ENCODE data around the gene CHMP6.

Gene CHMP6

GRCh38 chr17:80967404-80967872 is 24.2 kb upstream of the CHMP6 start:
- H3K9me3 ChIP-seq (ENCODE audit: insufficient read depth, low read depth, low read length), result no peaks in the 10 kb centered on the region
- WGBS, result 96% methylated on average over 19 of the region's 19 CpGs
- H3K36me3 ChIP-seq (ENCODE audit: insufficient read depth, low read length), result peaks cover 2% of the 10 kb centered on the region; the same call in 1 of the 2 replicates
- no peak overlapping the region for H3K4me3 ChIP-seq (ENCODE audit: low read length)
- H3K27ac ChIP-seq (ENCODE audit: low read depth, low read length), result no peak overlapping the region
- no peaks in the 10 kb centered on the region for H3K27me3 ChIP-seq (ENCODE audit: insufficient read depth, low read length)
- H3K4me1 ChIP-seq (ENCODE audit: insufficient read depth, low read length), result no peaks in the 10 kb centered on the region
- no peak overlapping the region for H3K9ac ChIP-seq (ENCODE audit: low read depth, low read length)

GRCh38 chr17:80968602-80969029 is 23.0 kb upstream of the CHMP6 start:
- no peak overlapping the region for H3K9ac ChIP-seq (ENCODE audit: low read depth, low read length)
- H3K27me3 ChIP-seq (ENCODE audit: insufficient read depth, low read length), result no peaks in the 10 kb centered on the region
- no peak overlapping the region for H3K27ac ChIP-seq (ENCODE audit: low read depth, low read length)
- peaks cover 2% of the 10 kb centered on the region; the same call in 1 of the 2 replicates for H3K36me3 ChIP-seq (ENCODE audit: insufficient read depth, low read length)
- 91% methylated on average over 17 of the region's 17 CpGs for WGBS
- no peaks in the 10 kb centered on the region for H3K9me3 ChIP-seq (ENCODE audit: insufficient read depth, low read depth, low read length)
- no peaks in the 10 kb centered on the region for H3K4me1 ChIP-seq (ENCODE audit: insufficient read depth, low read length)
- no peak overlapping the region for H3K4me3 ChIP-seq (ENCODE audit: low read length)

GRCh38 chr17:80969030-80969673 is 22.5 kb upstream of the CHMP6 start:
- Histone ChIP-seq H3K27ac (ENCODE audit: low read depth, low read length) (no peak overlapping the region), H3K9ac (ENCODE audit: low read depth, low read length) (no peak overlapping the region), H3K36me3 (ENCODE audit: insufficient read depth, low read length) (peaks cover 2% of the 10 kb centered on the region; the same call in 1 of the 2 replicates), H3K4me3 (ENCODE audit: low read length) (no peak overlapping the region), H3K27me3 (ENCODE audit: insufficient read depth, low read length) (no peaks in the 10 kb centered on the region), H3K4me1 (ENCODE audit: insufficient read depth, low read length) (no peaks in the 10 kb centered on the region), H3K9me3 (ENCODE audit: insufficient read depth, low read depth, low read length) (no peaks in the 10 kb centered on the region)
- 92% methylated on average over 20 of the region's 20 CpGs for WGBS

- no peak overlapping the region for H3K4me3 ChIP-seq (ENCODE audit: low read length)
These were observed 22.0 kb upstream of the CHMP6 start for GRCh38 chr17:80969674-80970043.

GRCh38 chr17:80970044-80970761 is 21.4 kb upstream of the CHMP6 start:
- Histone ChIP-seq H3K9me3 (ENCODE audit: insufficient read depth, low read depth, low read length) (no peaks in the 10 kb centered on the region), H3K36me3 (ENCODE audit: insufficient read depth, low read length) (peaks cover 2% of the 10 kb centered on the region; the same call in 1 of the 2 replicates), H3K27me3 (ENCODE audit: insufficient read depth, low read length) (no peaks in the 10 kb centered on the region), H3K4me3 (ENCODE audit: low read length) (no peak overlapping the region), H3K4me1 (ENCODE audit: insufficient read depth, low read length) (no peaks in the 10 kb centered on the region), H3K27ac (ENCODE audit: low read depth, low read length) (no peak overlapping the region), H3K9ac (ENCODE audit: low read depth, low read length) (no peak overlapping the region)
- WGBS, result 76% methylated on average over 20 of the region's 20 CpGs

More at GRCh38 chr17:80969674-80970043, 22.0 kb upstream of the CHMP6 start:
- no peaks in the 10 kb centered on the region for H3K4me1 ChIP-seq (ENCODE audit: insufficient read depth, low read length)
- WGBS, result 92% methylated on average over 10 of the region's 10 CpGs
- no peaks in the 10 kb centered on the region for H3K27me3 ChIP-seq (ENCODE audit: insufficient read depth, low read length)
- no peaks in the 10 kb centered on the region for H3K9me3 ChIP-seq (ENCODE audit: insufficient read depth, low read depth, low read length)
- no peak overlapping the region for H3K27ac ChIP-seq (ENCODE audit: low read depth, low read length)
- H3K36me3 ChIP-seq (ENCODE audit: insufficient read depth, low read length), result peaks cover 2% of the 10 kb centered on the region; the same call in 1 of the 2 replicates
- H3K9ac ChIP-seq (ENCODE audit: low read depth, low read length), result no peak overlapping the region

GRCh38 chr17:80970762-80971703 is 20.6 kb upstream of the CHMP6 start:
- no peaks in the 10 kb centered on the region for H3K27me3 ChIP-seq (ENCODE audit: insufficient read depth, low read length)
- H3K36me3 ChIP-seq (ENCODE audit: insufficient read depth, low read length), result no peaks in the 10 kb centered on the region
- no peak overlapping the region for H3K27ac ChIP-seq (ENCODE audit: low read depth, low read length)
- WGBS, result 78% methylated on average over 26 of the region's 26 CpGs
- H3K4me3 ChIP-seq (ENCODE audit: low read length), result no peak overlapping the region
- no peaks in the 10 kb centered on the region for H3K9me3 ChIP-seq (ENCODE audit: insufficient read depth, low read depth, low read length)
- no peak overlapping the region for H3K9ac ChIP-seq (ENCODE audit: low read depth, low read length)
- no peaks in the 10 kb centered on the region for H3K4me1 ChIP-seq (ENCODE audit: insufficient read depth, low read length)

GRCh38 chr17:80971704-80972304 is 19.8 kb upstream of the CHMP6 start:
- no peak overlapping the region for H3K4me3 ChIP-seq (ENCODE audit: low read length)
- no peaks in the 10 kb centered on the region for H3K36me3 ChIP-seq (ENCODE audit: insufficient read depth, low read length)
- no peak overlapping the region for H3K27ac ChIP-seq (ENCODE audit: low read depth, low read length)
- 93% methylated on average over 13 of the region's 13 CpGs for WGBS
- H3K4me1 ChIP-seq (ENCODE audit: insufficient read depth, low read length), result no peaks in the 10 kb centered on the region
- H3K9ac ChIP-seq (ENCODE audit: low read depth, low read length), result no peak overlapping the region
- no peaks in the 10 kb centered on the region for H3K9me3 ChIP-seq (ENCODE audit: insufficient read depth, low read depth, low read length)
- no peaks in the 10 kb centered on the region for H3K27me3 ChIP-seq (ENCODE audit: insufficient read depth, low read length)

- H3K4me1 ChIP-seq (ENCODE audit: insufficient read depth, low read length), result no peaks in the 10 kb centered on the region
- H3K27ac ChIP-seq (ENCODE audit: low read depth, low read length), result no peak overlapping the region
- H3K36me3 ChIP-seq (ENCODE audit: insufficient read depth, low read length), result no peaks in the 10 kb centered on the region
- WGBS, result 100% methylated on average over 3 of the region's 3 CpGs
- H3K4me3 ChIP-seq (ENCODE audit: low read length), result no peak overlapping the region
- H3K9ac ChIP-seq (ENCODE audit: low read depth, low read length), result no peak overlapping the region
- peaks cover 3% of the 10 kb centered on the region for H3K27me3 ChIP-seq (ENCODE audit: insufficient read depth, low read length)
- H3K9me3 ChIP-seq (ENCODE audit: insufficient read depth, low read depth, low read length), result 0 out of 2 replicates have a peak, but pooled peaks cover 3% of the 10 kb centered on the region
These were observed 14.9 kb upstream of the CHMP6 start for GRCh38 chr17:80976701-80977100.

GRCh38 chr17:80977172-80977571 is 14.5 kb upstream of the CHMP6 start:
- Histone ChIP-seq H3K9me3 (ENCODE audit: insufficient read depth, low read depth, low read length) (0 out of 2 replicates have a peak, but pooled peaks cover 3% of the 10 kb centered on the region), H3K27ac (ENCODE audit: low read depth, low read length) (no peak overlapping the region), H3K4me3 (ENCODE audit: low read length) (no peak overlapping the region), H3K27me3 (ENCODE audit: insufficient read depth, low read length) (peaks cover 8% of the 10 kb centered on the region), H3K9ac (ENCODE audit: low read depth, low read length) (no peak overlapping the region), H3K36me3 (ENCODE audit: insufficient read depth, low read length) (no peaks in the 10 kb centered on the region), H3K4me1 (ENCODE audit: insufficient read depth, low read length) (no peaks in the 10 kb centered on the region)
- WGBS, result 95% methylated on average over 4 of the region's 4 CpGs

GRCh38 chr17:80978499-80979497 is 12.8 kb upstream of the CHMP6 start:
- no peaks in the 10 kb centered on the region for H3K4me1 ChIP-seq (ENCODE audit: insufficient read depth, low read length)
- no peak overlapping the region for H3K4me3 ChIP-seq (ENCODE audit: low read length)
- H3K9ac ChIP-seq (ENCODE audit: low read depth, low read length), result no peak overlapping the region
- 0 out of 2 replicates have a peak, but pooled peaks cover 3% of the 10 kb centered on the region for H3K9me3 ChIP-seq (ENCODE audit: insufficient read depth, low read depth, low read length)
- WGBS, result 89% methylated on average over 31 of the region's 31 CpGs
- H3K27me3 ChIP-seq (ENCODE audit: insufficient read depth, low read length), result peaks cover 10% of the 10 kb centered on the region
- H3K36me3 ChIP-seq (ENCODE audit: insufficient read depth, low read length), result no peaks in the 10 kb centered on the region
- no peak overlapping the region for H3K27ac ChIP-seq (ENCODE audit: low read depth, low read length)
